GM06990 (cell line): ENCODE results near the gene IFNL2.
A peak's percentile ranks its signal among the peaks of the same experiment; 100 is the strongest.
"Not testable (repeated sequence)": the region's sequence is repeated elsewhere in the genome, so short reads cannot be mapped to it uniquely, and the experiment has no call there.

Experiments used
- DNase-seq: peaks from one replicate; pipeline ENCODE4 v3.0.0-alpha.2; 2011; ENCODE audit not compliant: insufficient read length; ENCODE audit errors: extremely low read depth
- H3K27me3 ChIP-seq: replicated peaks from 2 replicates; pipeline ENCODE4 v1.6.0; 2011; ENCODE audit warnings: low read length; ENCODE audit not compliant: control insufficient read depth, insufficient read depth
- H3K36me3 ChIP-seq: 2 replicates; pipeline ENCODE4 v1.5.1; 2011; ENCODE audit warnings: low read length; ENCODE audit not compliant: control insufficient read depth, insufficient read depth
- H3K4me3 ChIP-seq: replicated peaks from 2 replicates; pipeline ENCODE4 v1.5.1; 2011; ENCODE audit warnings: low read depth, mild to moderate bottlenecking, control low read depth, low read length
- CTCF ChIP-seq: IDR thresholded peaks from 2 replicates; pipeline ENCODE4 v1.5.1; 2011; ENCODE audit warnings: low read length, control low read depth, mild to moderate bottlenecking, inconsistent platforms; ENCODE audit not compliant: insufficient read depth, poor library complexity, severe bottlenecking

Gene IFNL2

GRCh38 chr19:39268085-39268484 is at the start of gene IFNL2:
IFNL2 (plus strand) TSS chr19:39268396; CDS start chr19:39268569, 173 bp downstream.
- DNase-seq, H3K27me3 ChIP-seq, H3K36me3 ChIP-seq, H3K4me3 ChIP-seq: not testable (repeated sequence)

GRCh38 chr19:39219108-39219507 is 49.1 kb upstream of the IFNL2 start:
- H3K27me3 ChIP-seq, H3K36me3 ChIP-seq, H3K4me3 ChIP-seq, DNase-seq: not testable (repeated sequence)

- no peaks in the 10 kb centered on the region; the same call in 1 of the 2 replicates for H3K27me3 ChIP-seq
- H3K36me3 ChIP-seq: no peaks in the 10 kb centered on the region
- TF ChIP-seq CTCF: no peak
- no peak for DNase-seq
- no peak overlapping the region for H3K4me3 ChIP-seq
Observed at GRCh38 chr19:39223703-39224279, 44.4 kb upstream of the IFNL2 start.

- DNase-seq: no peak
- Histone ChIP-seq H3K27me3 (no peaks in the 10 kb centered on the region; the same call in 1 of the 2 replicates), H3K4me3 (no peak overlapping the region), H3K36me3 (no peaks in the 10 kb centered on the region)
- peak; percentile 12 for TF ChIP-seq CTCF
Observed at GRCh38 chr19:39224910-39225309, 43.3 kb upstream of the IFNL2 start.

- no peak for DNase-seq
- Histone ChIP-seq H3K27me3 (no peaks in the 10 kb centered on the region), H3K36me3 (no peaks in the 10 kb centered on the region), H3K4me3 (no peak overlapping the region)
- no peak for TF ChIP-seq CTCF
Observed at GRCh38 chr19:39230096-39230764, 38.0 kb upstream of the IFNL2 start.

GRCh38 chr19:39232708-39233107 is 35.5 kb upstream of the IFNL2 start:
- Histone ChIP-seq H3K4me3 (no peak overlapping the region), H3K27me3 (no peaks in the 10 kb centered on the region), H3K36me3 (no peaks in the 10 kb centered on the region)
- DNase-seq: no peak
- TF ChIP-seq CTCF: no peak
